IMR-90 (cell line): ENCODE measurements around the gene EIF3A.

Source experiments
- NFE2L2 ChIP-seq: fragments of 150-350 bp; IDR thresholded peaks from 2 replicates; pipeline ENCODE4 v1.6.1; 2016; ENCODE audit warnings: low read depth, mild to moderate bottlenecking, low read length
- POLR2A ChIP-seq: IDR thresholded peaks from 2 replicates; pipeline ENCODE4 v1.6.1; 2012; ENCODE audit warnings: mild to moderate bottlenecking, low read depth, low read length

DNA sequence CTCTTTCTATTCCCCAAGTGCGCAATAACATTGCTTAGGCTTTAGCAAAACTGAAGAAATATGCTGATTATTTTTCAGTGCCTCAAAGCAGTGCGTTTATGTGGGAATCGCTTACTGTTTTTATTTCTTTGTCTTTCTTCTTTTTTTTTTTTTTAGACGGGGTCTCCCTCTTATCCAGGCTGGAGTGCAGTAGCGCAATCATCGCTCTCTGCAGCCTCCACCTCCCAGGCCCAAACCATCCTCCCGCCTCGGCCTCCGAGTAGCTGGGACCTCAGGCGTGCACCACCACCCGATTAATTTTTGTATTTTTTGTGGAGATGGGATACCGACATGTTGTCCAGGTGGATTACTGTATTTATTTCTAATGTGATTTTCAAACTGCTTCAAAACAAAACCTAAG is 24.5 kb upstream of the EIF3A start:
- no peak for TF ChIP-seq NFE2L2
- TF ChIP-seq POLR2A, result no peak
